Parathyroid adenoma (tissue), 2 donors: ENCODE results near the gene ZNF324.

Experiments
- H2AFZ ChIP-seq: fragments of 300-600 bp; sonication (generic); one replicate; pipeline ENCODE4 v1.7.0; 2017; ENCODE audit warnings: antibody characterized with exemption, mild to moderate bottlenecking
- H3K27ac ChIP-seq: fragments of 300-600 bp; sonication (generic); one replicate; pipeline ENCODE4 v1.7.0; 2017
- H3K27me3 ChIP-seq: fragments of 300-600 bp; sonication (generic); one replicate; pipeline ENCODE4 v1.7.0; 2017; ENCODE audit warnings: low read length; ENCODE audit not compliant: control insufficient read depth, insufficient read depth
- H3K36me3 ChIP-seq: fragments of 300-600 bp; sonication (generic); one replicate; pipeline ENCODE4 v1.7.0; 2017; ENCODE audit warnings: low read length; ENCODE audit not compliant: control insufficient read depth, insufficient read depth
- H3K4me1 ChIP-seq: fragments of 300-600 bp; sonication (generic); one replicate; pipeline ENCODE4 v1.7.0; 2017; ENCODE audit warnings: control low read depth
- H3K4me2 ChIP-seq: fragments of 300-600 bp; sonication (generic); one replicate; pipeline ENCODE4 v1.7.0; 2017; ENCODE audit warnings: low read length
- H3K4me3 ChIP-seq: fragments of 300-600 bp; sonication (generic); one replicate; pipeline ENCODE4 v1.7.0; 2017; ENCODE audit warnings: low read depth, low read length
- H3K79me2 ChIP-seq: fragments of 300-600 bp; sonication (generic); one replicate; pipeline ENCODE4 v1.7.0; 2017; ENCODE audit warnings: control low read depth
- H3K9ac ChIP-seq: fragments of 300-600 bp; sonication (generic); one replicate; pipeline ENCODE4 v1.7.0; 2017; ENCODE audit warnings: mild to moderate bottlenecking
- H3K9me3 ChIP-seq: fragments of 300-600 bp; sonication (generic); one replicate; pipeline ENCODE4 v1.7.0; 2017; ENCODE audit warnings: low read length; ENCODE audit not compliant: control insufficient read depth
- CTCF ChIP-seq: fragments of 300-600 bp; sonication (generic); IDR thresholded peaks from one replicate; pipeline ENCODE4 v1.7.0; 2017; ENCODE audit warnings: antibody characterized with exemption, mild to moderate bottlenecking
- donor health status: primary hyperparathyroidism.

The ZNF324 gene

DNA sequence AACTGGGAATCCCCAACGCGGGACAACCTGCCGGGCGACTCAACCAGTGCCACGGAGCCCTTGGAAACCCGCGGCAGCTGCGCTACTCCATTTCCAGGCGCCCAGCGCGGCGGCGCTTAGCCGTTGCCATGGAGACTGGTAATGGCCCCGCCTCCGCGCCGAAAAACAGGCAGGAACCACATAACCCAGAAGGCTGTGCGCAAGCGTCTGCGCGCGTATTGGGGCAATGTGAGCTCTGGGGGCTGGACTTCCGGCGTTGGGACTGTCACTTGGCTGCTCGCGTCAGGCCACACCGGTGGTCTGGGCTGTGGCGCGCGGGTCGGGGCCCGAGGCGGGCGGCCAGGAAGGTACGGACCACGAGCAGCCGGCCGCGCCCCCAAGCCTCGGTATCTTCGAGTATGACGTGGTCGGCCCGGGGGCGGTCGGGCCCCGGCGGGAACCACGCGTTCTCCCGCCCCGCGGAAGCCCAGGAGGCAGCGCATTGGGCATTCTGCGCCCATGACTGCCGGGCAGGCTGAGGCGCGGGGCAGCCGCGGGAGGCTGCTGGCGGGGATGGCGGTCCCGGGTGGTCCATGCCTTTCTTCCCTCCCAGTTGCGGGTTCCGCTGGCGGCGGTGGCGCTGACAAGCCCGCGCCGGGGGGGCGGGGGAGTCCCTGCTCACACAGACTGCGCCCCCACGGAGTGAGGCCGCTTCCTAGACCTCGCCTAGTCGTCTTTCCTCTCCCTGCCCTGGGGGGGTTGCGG lies 15.3 kb upstream of the ZNF324 start, which contains the start of gene ZNF324B:
Gene ZNF324B (plus strand): TSS at position 265 of the 744 bp plus-strand sequence. CDS start 2,080 bp downstream, outside the sequence.
- H3K36me3 ChIP-seq: no peaks in the 10 kb centered on the region
- H3K4me1 ChIP-seq: peaks cover 11% of the 10 kb centered on the region
- H3K9ac ChIP-seq: peak within 1 kb of the TSS; percentile 35
- no peaks in the 10 kb centered on the region for H3K27me3 ChIP-seq
- no peaks in the 10 kb centered on the region for H3K9me3 ChIP-seq
- H3K79me2 ChIP-seq: peaks cover 11% of the 10 kb centered on the region
- H2AFZ ChIP-seq: peak within 1 kb of the TSS; percentile 90
- peak within 1 kb of the TSS; percentile 93 for H3K4me3 ChIP-seq
- H3K4me2 ChIP-seq: peak within 1 kb of the TSS; percentile 91
- peak within 1 kb of the TSS; percentile 53 for H3K27ac ChIP-seq
- TF ChIP-seq CTCF: no peak

DNA sequence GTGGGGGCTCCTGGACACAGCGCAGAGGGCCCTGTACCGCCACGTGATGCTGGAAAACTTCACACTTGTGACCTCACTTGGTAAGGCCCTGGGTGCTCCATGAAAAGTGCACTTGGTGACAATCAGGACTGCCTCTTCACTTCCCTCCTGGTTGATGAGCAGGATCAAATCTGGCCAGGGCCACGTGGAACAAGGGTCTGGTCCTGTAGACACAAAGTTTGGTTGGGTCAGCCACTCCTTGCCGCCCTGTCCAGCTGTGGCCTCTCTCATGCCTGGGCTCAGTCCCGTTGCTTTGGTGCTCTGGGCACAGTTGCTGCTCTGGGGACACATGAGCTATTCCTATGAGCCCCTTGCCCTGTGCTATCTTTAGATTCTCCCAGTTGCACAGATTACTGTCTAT lies 13.1 kb upstream of the ZNF324 start:
- H3K4me2 ChIP-seq: no peak overlapping the region
- no peak overlapping the region for H3K4me3 ChIP-seq
- H3K79me2 ChIP-seq: peaks cover 11% of the 10 kb centered on the region
- H3K27me3 ChIP-seq: no peaks in the 10 kb centered on the region
- H3K36me3 ChIP-seq: no peaks in the 10 kb centered on the region
- no peaks in the 10 kb centered on the region for H3K9me3 ChIP-seq
- H2AFZ ChIP-seq: no peak overlapping the region
- no peak for TF ChIP-seq CTCF
- H3K9ac ChIP-seq: no peak overlapping the region
- H3K4me1 ChIP-seq: peaks cover 11% of the 10 kb centered on the region
- no peak overlapping the region for H3K27ac ChIP-seq

- Histone ChIP-seq H3K4me3 (no peak overlapping the region), H3K36me3 (no peaks in the 10 kb centered on the region), H3K4me1 (peaks cover 11% of the 10 kb centered on the region), H3K27ac (no peak overlapping the region), H3K4me2 (no peak overlapping the region), H2AFZ (no peak overlapping the region), H3K27me3 (no peaks in the 10 kb centered on the region), H3K79me2 (peaks cover 7% of the 10 kb centered on the region), H3K9me3 (no peaks in the 10 kb centered on the region), H3K9ac (no peak overlapping the region)
- no peak for TF ChIP-seq CTCF
Measured at GRCh38 chr19:58455306-58455705, 11.6 kb upstream of the ZNF324 start.

DNA sequence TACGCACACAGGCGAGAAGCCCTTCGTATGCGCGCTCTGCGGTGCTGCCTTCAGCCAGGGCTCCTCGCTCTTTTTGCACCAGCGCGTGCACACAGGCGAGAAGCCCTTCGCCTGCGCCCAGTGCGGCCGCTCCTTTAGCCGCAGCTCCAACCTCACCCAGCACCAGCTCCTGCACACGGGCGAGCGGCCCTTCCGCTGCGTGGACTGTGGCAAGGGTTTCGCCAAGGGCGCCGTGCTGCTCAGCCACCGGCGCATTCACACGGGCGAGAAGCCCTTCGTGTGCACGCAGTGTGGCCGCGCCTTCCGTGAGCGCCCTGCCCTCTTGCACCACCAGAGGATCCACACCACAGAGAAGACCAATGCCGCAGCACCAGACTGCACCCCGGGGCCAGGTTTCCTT lies 10.8 kb upstream of the ZNF324 start:
- H3K27ac ChIP-seq: no peak overlapping the region
- no peak for TF ChIP-seq CTCF
- peaks cover 6% of the 10 kb centered on the region for H3K4me1 ChIP-seq
- no peak overlapping the region for H3K4me2 ChIP-seq
- H3K9ac ChIP-seq: no peak overlapping the region
- peaks cover 4% of the 10 kb centered on the region for H3K79me2 ChIP-seq
- no peaks in the 10 kb centered on the region for H3K27me3 ChIP-seq
- H3K4me3 ChIP-seq: no peak overlapping the region
- H2AFZ ChIP-seq: no peak overlapping the region
- H3K36me3 ChIP-seq: no peaks in the 10 kb centered on the region
- H3K9me3 ChIP-seq: no peaks in the 10 kb centered on the region

GRCh38 chr19:58460039-58460438 lies 6.8 kb upstream of the ZNF324 start:
- H3K4me3 ChIP-seq: no peak overlapping the region
- no peak overlapping the region for H3K27ac ChIP-seq
- no peaks in the 10 kb centered on the region for H3K4me1 ChIP-seq
- no peak overlapping the region for H3K4me2 ChIP-seq
- H3K27me3 ChIP-seq: no peaks in the 10 kb centered on the region
- H3K9ac ChIP-seq: no peak overlapping the region
- H3K79me2 ChIP-seq: no peaks in the 10 kb centered on the region
- no peak for TF ChIP-seq CTCF
- no peak overlapping the region for H2AFZ ChIP-seq
- no peaks in the 10 kb centered on the region for H3K9me3 ChIP-seq
- no peaks in the 10 kb centered on the region for H3K36me3 ChIP-seq
